Measurements from ENCODE around the gene ST3GAL5. TPM values are rescaled to one million over a fixed set of nuclear protein-coding genes. Genes with fewer than 3 reads are reported as not detected.
"Not testable (repeated sequence)": the region's sequence is repeated elsewhere in the genome, so short reads cannot be mapped to it uniquely, and the experiment has no call there.

Gene ST3GAL5
- total RNA-seq, 1 experiment from 2014 or later, result 17.7 TPM

- no peak for DNase-seq (ENCODE audit: low spot score)
Measured at GRCh38 chr2:85834466-85834865, 54.3 kb downstream of the ST3GAL5 start.

GRCh38 chr2:85831735-85832134 lies 57.1 kb downstream of the ST3GAL5 start:
- no peak for DNase-seq (ENCODE audit: low spot score)

- no peak for DNase-seq (ENCODE audit: low spot score)
Measured at GRCh38 chr2:85830645-85831044, 58.1 kb downstream of the ST3GAL5 start.

GRCh38 chr2:85829394-85829793 lies 59.4 kb downstream of the ST3GAL5 start:
- DNase-seq (ENCODE audit: low spot score), result not testable (repeated sequence)

GRCh38 chr2:85828725-85829124 lies 60.1 kb downstream of the ST3GAL5 start:
- no peak for DNase-seq (ENCODE audit: low spot score)

GRCh38 chr2:85827879-85828569 lies 60.8 kb downstream of the ST3GAL5 start:
- DNase-seq (ENCODE audit: low spot score), result no peak

GRCh38 chr2:85826990-85827878 lies 61.6 kb downstream of the ST3GAL5 start:
- peak; percentile 61 for DNase-seq (ENCODE audit: low spot score)

- no peak for DNase-seq (ENCODE audit: low spot score)
Measured at GRCh38 chr2:85823951-85824350, 64.8 kb downstream of the ST3GAL5 start.

- no peak for DNase-seq (ENCODE audit: low spot score)
Measured at GRCh38 chr2:85822766-85823165, 66.0 kb downstream of the ST3GAL5 start.

- DNase-seq (ENCODE audit: low spot score), result no peak
Measured at GRCh38 chr2:85819811-85820510, 68.8 kb downstream of the ST3GAL5 start.

- no peak for DNase-seq (ENCODE audit: low spot score)
Measured at GRCh38 chr2:85814802-85815550, 73.8 kb downstream of the ST3GAL5 start.

- DNase-seq (ENCODE audit: low spot score), result peak; percentile 87
Measured at GRCh38 chr2:85813982-85814801, 74.6 kb downstream of the ST3GAL5 start.

- DNase-seq (ENCODE audit: low spot score), result no peak
Measured at GRCh38 chr2:85813211-85813981, 75.4 kb downstream of the ST3GAL5 start.

GRCh38 chr2:85812094-85812735 lies 76.6 kb downstream of the ST3GAL5 start:
- no peak for DNase-seq (ENCODE audit: low spot score)

GRCh38 chr2:85811180-85812093 lies 77.4 kb downstream of the ST3GAL5 start:
- DNase-seq (ENCODE audit: low spot score), result peak; percentile 28

GRCh38 chr2:85810371-85811179 lies 78.2 kb downstream of the ST3GAL5 start:
- peak; percentile 31 for DNase-seq (ENCODE audit: low spot score)

- no peak for DNase-seq (ENCODE audit: low spot score)
Measured at GRCh38 chr2:85807756-85808155, 81.0 kb downstream of the ST3GAL5 start.

All from H4 (cell line).